Endothelial cell (in vitro differentiated cells): ENCODE data around the gene EEPD1. TPM values are rescaled to one million over a fixed set of nuclear protein-coding genes. Genes with fewer than 3 reads are reported as not detected.

ENCODE experiments used
- DNase-seq: peaks from one replicate; pipeline ENCODE4 v3.0.0; 2021; ENCODE audit warnings: low spot score
- H3K27ac Mint-ChIP-seq: one replicate; pipeline ENCODE4 v1.8.0; 2021; ENCODE audit warnings: mixed read lengths, inconsistent platforms; ENCODE audit not compliant: unreplicated experiment
- H3K27me3 Mint-ChIP-seq: one replicate; pipeline ENCODE4 v1.8.0; 2021; ENCODE audit warnings: mild to moderate bottlenecking, moderate library complexity, mixed read lengths, inconsistent platforms; ENCODE audit not compliant: unreplicated experiment
- H3K36me3 Mint-ChIP-seq: one replicate; pipeline ENCODE4 v1.8.0; 2021; ENCODE audit warnings: mild to moderate bottlenecking, low read depth, mixed read lengths, inconsistent platforms; ENCODE audit not compliant: unreplicated experiment
- H3K4me1 Mint-ChIP-seq: one replicate; pipeline ENCODE4 v1.8.0; 2021; ENCODE audit warnings: mild to moderate bottlenecking, mixed read lengths, inconsistent platforms; ENCODE audit not compliant: unreplicated experiment
- H3K4me3 Mint-ChIP-seq: one replicate; pipeline ENCODE4 v1.8.0; 2021; ENCODE audit warnings: mild to moderate bottlenecking, mixed read lengths, inconsistent platforms; ENCODE audit not compliant: unreplicated experiment
- H3K9me3 Mint-ChIP-seq: one replicate; pipeline ENCODE4 v1.8.0; 2021; ENCODE audit warnings: mixed read lengths, inconsistent platforms; ENCODE audit not compliant: unreplicated experiment
- total RNA-seq: library from RNA; stranded (reverse); fragmentation: NEBNext Ultra II Directional; extraction: Animal tissue kit (Norgen Biotek cat#: 25700); gene quantifications from one replicate; pipeline ENCODE4 v1.2.1, GENCODE V29; 2021; ENCODE audit not compliant: unreplicated experiment
- TF ChIP-seq, protein P1 (sequence below): fragments of 200-600 bp; sonication (generic); IDR thresholded peaks from one replicate; pipeline ENCODE4 v1.5.0; 2021; ENCODE audit warnings: antibody characterized with exemption; ENCODE audit not compliant: unreplicated experiment

The EEPD1 gene
- total RNA-seq, 1 donor from 2014 or later: 12.6 TPM

GRCh38 chr7:36176697-36177096 is 23.6 kb downstream of the EEPD1 start:
- no peak for DNase-seq
- H3K27ac Mint-ChIP-seq: no peak overlapping the region
- H3K9me3 Mint-ChIP-seq: no peaks in the 10 kb centered on the region
- H3K27me3 Mint-ChIP-seq: peaks cover 2% of the 10 kb centered on the region
- TF ChIP-seq, protein P1, sequence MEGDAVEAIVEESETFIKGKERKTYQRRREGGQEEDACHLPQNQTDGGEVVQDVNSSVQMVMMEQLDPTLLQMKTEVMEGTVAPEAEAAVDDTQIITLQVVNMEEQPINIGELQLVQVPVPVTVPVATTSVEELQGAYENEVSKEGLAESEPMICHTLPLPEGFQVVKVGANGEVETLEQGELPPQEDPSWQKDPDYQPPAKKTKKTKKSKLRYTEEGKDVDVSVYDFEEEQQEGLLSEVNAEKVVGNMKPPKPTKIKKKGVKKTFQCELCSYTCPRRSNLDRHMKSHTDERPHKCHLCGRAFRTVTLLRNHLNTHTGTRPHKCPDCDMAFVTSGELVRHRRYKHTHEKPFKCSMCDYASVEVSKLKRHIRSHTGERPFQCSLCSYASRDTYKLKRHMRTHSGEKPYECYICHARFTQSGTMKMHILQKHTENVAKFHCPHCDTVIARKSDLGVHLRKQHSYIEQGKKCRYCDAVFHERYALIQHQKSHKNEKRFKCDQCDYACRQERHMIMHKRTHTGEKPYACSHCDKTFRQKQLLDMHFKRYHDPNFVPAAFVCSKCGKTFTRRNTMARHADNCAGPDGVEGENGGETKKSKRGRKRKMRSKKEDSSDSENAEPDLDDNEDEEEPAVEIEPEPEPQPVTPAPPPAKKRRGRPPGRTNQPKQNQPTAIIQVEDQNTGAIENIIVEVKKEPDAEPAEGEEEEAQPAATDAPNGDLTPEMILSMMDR: no peak
- H3K36me3 Mint-ChIP-seq: peaks cover 4% of the 10 kb centered on the region
- H3K4me3 Mint-ChIP-seq: no peak overlapping the region
- H3K4me1 Mint-ChIP-seq: no peaks in the 10 kb centered on the region

DNA sequence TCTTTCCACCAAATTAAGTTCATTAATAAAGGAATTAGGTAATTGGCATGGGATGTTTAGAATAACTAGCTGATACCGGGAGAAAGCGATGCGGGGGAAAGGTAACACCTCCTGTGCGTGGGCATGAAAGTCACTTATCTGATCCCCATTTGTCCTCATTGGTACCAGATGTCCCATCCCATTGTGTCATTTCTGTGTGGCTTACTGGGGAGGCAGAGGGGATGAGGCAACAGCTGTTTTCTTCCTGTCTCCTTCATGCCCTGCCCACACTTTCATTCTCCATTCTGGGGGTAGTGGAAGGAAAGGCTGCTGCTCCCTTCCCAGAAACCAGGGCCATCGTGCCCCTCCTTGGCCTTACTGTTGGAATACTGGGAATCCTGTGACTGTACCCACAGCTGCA is 27.1 kb downstream of the EEPD1 start:
- Mint-ChIP-seq H3K4me3 (no peak overlapping the region), H3K36me3 (no peaks in the 10 kb centered on the region), H3K9me3 (no peaks in the 10 kb centered on the region), H3K27me3 (peaks cover 2% of the 10 kb centered on the region), H3K27ac (no peak overlapping the region), H3K4me1 (no peaks in the 10 kb centered on the region)
- no peak for DNase-seq
- TF ChIP-seq, protein P1: no peak

DNA sequence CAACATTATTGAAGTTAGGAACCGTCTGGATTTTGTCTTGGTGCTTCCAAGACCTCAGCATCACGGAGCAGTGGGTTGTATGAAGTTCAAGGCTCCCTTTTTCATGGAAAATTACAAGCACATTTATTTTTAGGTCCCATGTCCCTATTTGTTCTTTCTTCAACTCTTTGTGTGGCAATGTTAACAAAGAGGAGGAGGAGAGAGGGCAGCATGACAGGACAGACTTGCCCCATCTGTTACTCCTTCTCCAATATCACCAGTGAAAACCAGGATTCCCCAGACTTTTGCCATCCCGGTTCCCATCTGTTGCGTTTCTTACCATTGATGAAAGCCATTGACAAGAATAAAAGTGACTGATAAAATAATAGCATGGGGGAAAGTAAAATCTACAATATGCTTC is 28.6 kb downstream of the EEPD1 start:
- Mint-ChIP-seq H3K36me3 (no peaks in the 10 kb centered on the region), H3K4me1 (no peaks in the 10 kb centered on the region), H3K27ac (no peak overlapping the region), H3K27me3 (peaks cover 2% of the 10 kb centered on the region), H3K4me3 (no peak overlapping the region), H3K9me3 (no peaks in the 10 kb centered on the region)
- no peak for DNase-seq
- TF ChIP-seq, protein P1: no peak

- Mint-ChIP-seq H3K9me3 (no peaks in the 10 kb centered on the region), H3K27me3 (peaks cover 2% of the 10 kb centered on the region), H3K27ac (no peak overlapping the region), H3K4me1 (peaks cover 2% of the 10 kb centered on the region), H3K36me3 (no peaks in the 10 kb centered on the region), H3K4me3 (no peak overlapping the region)
- DNase-seq: no peak
- TF ChIP-seq, protein P1: no peak
Measured at GRCh38 chr7:36182854-36183604, 30.0 kb downstream of the EEPD1 start.

GRCh38 chr7:36185092-36185491 is 32.0 kb downstream of the EEPD1 start:
- Mint-ChIP-seq H3K27me3 (peaks cover 2% of the 10 kb centered on the region), H3K9me3 (no peaks in the 10 kb centered on the region), H3K4me3 (no peak overlapping the region), H3K4me1 (peaks cover 2% of the 10 kb centered on the region), H3K36me3 (no peaks in the 10 kb centered on the region), H3K27ac (no peak overlapping the region)
- TF ChIP-seq, protein P1: no peak
- no peak for DNase-seq
